OCI-LY7 (cell line): Measurements from ENCODE around the gene UBP1.

Experiments used
- EZH2phosphoT487 ChIP-seq: fragments of 200-600 bp; sonication (generic); IDR thresholded peaks from 2 replicates; pipeline ENCODE4 v1.6.1; 2018; ENCODE audit warnings: low read depth, borderline replicate concordance, mild to moderate bottlenecking, mixed run types, antibody characterized with exemption, low read length, moderate library complexity, mixed read lengths
- TF ChIP-seq, protein P1 (sequence below): fragments of 200-600 bp; sonication (generic); conservative IDR thresholded peaks from 2 replicates; pipeline ENCODE4 v1.5.1; 2014; ENCODE audit warnings: mild to moderate bottlenecking, antibody characterized with exemption, low read length, moderate library complexity, mixed read lengths

GRCh38 chr3:33377931-33378330 is 62.3 kb downstream of the UBP1 start:
- TF ChIP-seq, protein P1, sequence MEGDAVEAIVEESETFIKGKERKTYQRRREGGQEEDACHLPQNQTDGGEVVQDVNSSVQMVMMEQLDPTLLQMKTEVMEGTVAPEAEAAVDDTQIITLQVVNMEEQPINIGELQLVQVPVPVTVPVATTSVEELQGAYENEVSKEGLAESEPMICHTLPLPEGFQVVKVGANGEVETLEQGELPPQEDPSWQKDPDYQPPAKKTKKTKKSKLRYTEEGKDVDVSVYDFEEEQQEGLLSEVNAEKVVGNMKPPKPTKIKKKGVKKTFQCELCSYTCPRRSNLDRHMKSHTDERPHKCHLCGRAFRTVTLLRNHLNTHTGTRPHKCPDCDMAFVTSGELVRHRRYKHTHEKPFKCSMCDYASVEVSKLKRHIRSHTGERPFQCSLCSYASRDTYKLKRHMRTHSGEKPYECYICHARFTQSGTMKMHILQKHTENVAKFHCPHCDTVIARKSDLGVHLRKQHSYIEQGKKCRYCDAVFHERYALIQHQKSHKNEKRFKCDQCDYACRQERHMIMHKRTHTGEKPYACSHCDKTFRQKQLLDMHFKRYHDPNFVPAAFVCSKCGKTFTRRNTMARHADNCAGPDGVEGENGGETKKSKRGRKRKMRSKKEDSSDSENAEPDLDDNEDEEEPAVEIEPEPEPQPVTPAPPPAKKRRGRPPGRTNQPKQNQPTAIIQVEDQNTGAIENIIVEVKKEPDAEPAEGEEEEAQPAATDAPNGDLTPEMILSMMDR, result no peak
- TF ChIP-seq EZH2phosphoT487, result no peak
